ENCODE measurements around the gene VIPR1.

The VIPR1 gene

DNA sequence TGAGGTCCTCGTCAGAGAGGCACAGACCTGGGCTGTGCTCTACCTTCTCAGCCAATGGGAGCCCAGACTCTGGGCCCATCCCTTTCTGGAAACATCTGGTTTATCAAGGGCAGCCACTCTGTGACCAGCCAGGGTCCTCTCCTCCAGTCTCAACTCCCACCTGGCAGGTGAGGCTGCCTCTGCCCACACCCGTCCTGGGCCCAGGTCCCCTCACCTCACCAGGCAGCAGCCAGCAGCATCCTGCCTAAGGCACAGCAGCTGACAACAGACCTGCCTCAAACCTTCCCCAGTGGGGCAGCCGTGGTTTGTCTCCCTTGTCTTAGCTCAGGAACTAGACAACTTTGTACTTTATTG is 8.7 kb upstream of the VIPR1 start:
- FAIRE-seq (no peak), DNase-seq (ENCODE audit: insufficient read length, low spot score) (no peak)
- TF ChIP-seq, protein P1, sequence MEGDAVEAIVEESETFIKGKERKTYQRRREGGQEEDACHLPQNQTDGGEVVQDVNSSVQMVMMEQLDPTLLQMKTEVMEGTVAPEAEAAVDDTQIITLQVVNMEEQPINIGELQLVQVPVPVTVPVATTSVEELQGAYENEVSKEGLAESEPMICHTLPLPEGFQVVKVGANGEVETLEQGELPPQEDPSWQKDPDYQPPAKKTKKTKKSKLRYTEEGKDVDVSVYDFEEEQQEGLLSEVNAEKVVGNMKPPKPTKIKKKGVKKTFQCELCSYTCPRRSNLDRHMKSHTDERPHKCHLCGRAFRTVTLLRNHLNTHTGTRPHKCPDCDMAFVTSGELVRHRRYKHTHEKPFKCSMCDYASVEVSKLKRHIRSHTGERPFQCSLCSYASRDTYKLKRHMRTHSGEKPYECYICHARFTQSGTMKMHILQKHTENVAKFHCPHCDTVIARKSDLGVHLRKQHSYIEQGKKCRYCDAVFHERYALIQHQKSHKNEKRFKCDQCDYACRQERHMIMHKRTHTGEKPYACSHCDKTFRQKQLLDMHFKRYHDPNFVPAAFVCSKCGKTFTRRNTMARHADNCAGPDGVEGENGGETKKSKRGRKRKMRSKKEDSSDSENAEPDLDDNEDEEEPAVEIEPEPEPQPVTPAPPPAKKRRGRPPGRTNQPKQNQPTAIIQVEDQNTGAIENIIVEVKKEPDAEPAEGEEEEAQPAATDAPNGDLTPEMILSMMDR (IDR thresholded peaks at IDR 0.05; ENCODE audit: insufficient read depth, missing control alignments), result no peak

DNA sequence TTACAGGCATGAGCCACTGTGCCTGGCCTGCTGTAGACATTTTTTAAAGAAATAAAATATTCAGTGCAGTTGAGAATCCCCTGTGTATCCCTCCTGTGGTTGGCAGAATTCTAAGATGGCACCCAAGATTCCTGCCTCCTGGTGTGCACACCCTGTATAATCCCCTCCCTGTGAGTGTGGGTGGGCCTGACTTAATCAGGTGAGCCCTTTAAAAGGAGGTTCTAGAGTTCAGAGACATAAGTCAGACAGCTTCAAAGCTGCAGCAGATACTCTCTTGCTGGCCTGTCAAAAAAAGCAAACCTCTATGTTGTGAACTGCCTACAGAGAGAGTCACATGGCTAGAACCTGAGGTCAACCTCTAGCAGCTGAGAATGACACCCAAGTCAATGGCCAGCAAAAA is 7.0 kb upstream of the VIPR1 start:
- TF ChIP-seq, protein P1 (IDR thresholded peaks at IDR 0.05; ENCODE audit: insufficient read depth, missing control alignments), result no peak
- FAIRE-seq (no peak), DNase-seq (ENCODE audit: insufficient read length, low spot score) (no peak)

DNA sequence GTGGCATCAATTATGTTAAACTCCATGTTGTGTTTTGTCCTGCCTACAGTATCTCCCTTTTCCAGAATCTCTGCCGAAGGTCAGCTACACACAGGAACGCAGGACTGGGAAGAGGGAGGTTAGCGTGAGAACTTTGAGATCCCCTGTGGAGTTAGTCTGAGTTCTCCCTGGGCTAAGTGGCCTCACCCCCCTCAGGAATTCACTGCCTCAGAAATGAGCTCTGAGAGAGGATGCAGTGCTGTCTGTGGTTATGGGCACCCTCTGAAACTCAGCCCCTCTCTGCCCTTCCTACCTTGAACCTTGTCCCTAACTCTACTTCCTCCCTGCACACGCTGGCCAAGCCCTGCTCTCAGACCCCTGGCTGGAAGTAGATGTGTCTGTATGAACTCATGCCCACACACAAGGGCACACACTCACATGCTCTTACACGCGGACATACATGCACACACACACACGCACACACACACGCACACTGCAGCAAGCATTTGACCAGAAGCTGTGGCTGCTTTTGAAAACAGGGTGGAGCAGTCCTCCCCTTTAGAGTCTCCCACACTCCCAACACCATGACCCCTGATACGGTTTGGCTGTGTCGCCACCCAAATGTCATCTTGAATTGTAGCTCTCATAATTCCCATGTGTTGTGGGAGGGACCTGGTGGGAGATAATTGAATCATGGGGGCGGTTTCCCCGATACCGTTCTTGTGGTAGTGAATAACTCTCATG is 5.3 kb upstream of the VIPR1 start:
- DNase-seq (ENCODE audit: insufficient read length, low spot score) (no peak), FAIRE-seq (no peak)
- TF ChIP-seq, protein P1 (IDR thresholded peaks at IDR 0.05; ENCODE audit: insufficient read depth, missing control alignments), result no peak

DNA sequence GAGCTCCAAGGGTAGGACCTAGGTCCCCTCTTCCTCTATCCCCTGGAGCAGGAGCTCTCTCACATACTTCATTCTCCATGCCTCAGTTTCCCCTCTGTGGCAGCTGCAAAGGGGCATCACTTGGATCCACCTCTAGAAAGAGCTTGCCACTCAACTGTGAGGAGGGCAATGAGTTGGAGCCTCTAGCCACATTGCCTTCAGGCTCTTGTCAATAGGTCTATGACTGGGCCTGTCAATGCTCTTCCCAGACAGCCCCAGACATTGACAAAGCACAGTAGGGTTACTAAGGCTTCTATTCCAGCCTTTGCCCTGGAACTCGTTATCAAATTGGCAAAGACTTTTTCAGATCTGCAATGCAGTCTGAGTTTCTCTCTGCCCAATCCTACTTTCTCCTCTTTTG is 4.4 kb upstream of the VIPR1 start:
- TF ChIP-seq, protein P1 (IDR thresholded peaks at IDR 0.05; ENCODE audit: insufficient read depth, missing control alignments), result no peak
- FAIRE-seq (no peak), DNase-seq (ENCODE audit: insufficient read length, low spot score) (no peak)

DNA sequence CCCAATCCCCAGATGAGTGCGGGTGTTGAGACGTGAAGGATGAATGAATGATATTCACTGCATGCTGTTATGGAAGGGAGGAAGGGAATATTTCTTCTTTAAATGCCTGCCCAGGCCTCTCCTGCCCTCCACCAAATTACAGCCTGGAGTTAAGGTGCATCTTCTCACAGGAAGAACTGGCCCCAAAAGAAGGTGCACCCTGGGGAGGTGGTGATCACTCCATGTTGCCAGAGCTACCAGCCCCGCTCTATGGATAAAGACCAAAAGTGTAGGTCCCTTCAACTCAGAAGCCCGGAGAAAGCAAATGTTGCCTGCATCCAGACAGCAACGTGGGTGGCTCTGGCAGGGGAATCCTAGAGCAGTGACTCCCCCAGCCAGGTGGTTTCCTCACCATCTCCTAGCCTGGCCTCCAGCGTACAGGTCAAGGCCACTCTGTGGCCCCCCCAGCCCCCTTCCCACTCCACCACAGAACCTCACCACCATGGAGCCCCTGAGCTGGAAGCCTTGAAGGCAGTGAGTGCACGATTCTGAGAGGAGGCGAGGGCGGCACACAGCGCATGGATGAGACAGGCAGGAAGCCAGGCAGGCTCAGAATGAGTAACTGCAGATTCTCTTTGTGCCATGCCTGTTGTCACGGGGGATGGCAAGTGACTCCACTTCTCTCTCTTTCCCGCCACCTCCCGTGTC is 3.5 kb upstream of the VIPR1 start:
- TF ChIP-seq, protein P1 (IDR thresholded peaks at IDR 0.05; ENCODE audit: insufficient read depth, missing control alignments), result no peak
- DNase-seq (ENCODE audit: insufficient read length, low spot score) (no peak), FAIRE-seq (no peak)

DNA sequence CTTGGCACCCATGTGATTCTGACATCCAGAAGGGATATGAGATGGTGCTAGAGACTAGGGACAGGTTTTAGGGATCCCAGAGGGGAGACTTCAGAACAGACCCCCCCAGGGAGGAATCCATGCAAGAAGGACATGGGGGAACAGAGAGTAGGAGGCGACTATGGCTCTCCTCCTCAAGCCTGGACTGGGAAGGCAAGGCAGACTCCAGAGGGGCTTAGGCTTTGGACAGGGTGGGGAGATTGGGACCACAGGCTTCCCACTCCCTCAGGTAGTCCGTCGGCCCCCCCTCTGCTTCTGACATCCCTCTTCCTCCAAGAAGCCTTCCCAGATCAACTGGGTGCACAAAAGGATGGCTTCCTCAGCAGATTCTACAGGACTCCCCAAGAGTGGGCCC is 3.0 kb upstream of the VIPR1 start:
- no peak for FAIRE-seq
- no peak for DNase-seq (ENCODE audit: insufficient read length, low spot score)
- TF ChIP-seq, protein P1 (IDR thresholded peaks at IDR 0.05; ENCODE audit: insufficient read depth, missing control alignments), result no peak

DNA sequence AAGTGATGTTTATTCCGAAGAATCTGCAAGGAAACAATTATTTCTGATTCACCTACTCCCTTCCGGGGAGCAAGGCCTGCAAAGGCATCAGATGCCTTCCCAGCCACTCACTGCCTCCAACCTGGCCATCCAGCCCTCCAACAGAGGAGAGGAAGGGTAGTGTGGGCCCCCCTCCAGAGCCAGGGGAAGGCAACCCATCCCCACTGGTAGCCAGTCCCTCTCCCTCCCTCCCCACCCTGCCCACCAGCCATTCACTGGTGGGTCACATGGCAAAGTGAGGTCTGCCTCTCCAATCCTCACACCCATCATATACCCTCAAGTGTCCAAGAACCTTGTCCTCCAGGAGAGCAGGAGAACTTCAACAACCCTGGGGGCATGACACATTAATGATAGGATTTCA is 2.4 kb upstream of the VIPR1 start:
- no peak for FAIRE-seq
- TF ChIP-seq, protein P1 (IDR thresholded peaks at IDR 0.05; ENCODE audit: insufficient read depth, missing control alignments), result no peak
- DNase-seq (ENCODE audit: insufficient read length, low spot score), result no peak
